Measurements from ENCODE around the gene STARD3.

STARD3 gene

GRCh38 chr17:39621523-39622379 is 15.2 kb upstream of the STARD3 start:
- peak; percentile 71 to 85 (median 74) for DNase-seq (ENCODE audit: low read depth in 3 of 3)

GRCh38 chr17:39622380-39623006 is 14.5 kb upstream of the STARD3 start:
- peak in 2 of 3 donors; percentile 30 to 40 for DNase-seq (ENCODE audit: low read depth in 3 of 3)

- DNase-seq (ENCODE audit: low read depth in 3 of 3) = peak; percentile 74 to 83 (median 78)
These were observed 13.5 kb upstream of the STARD3 start for GRCh38 chr17:39623356-39623950.

- DNase-seq (ENCODE audit: low read depth in 3 of 3) = no peak
These were observed 12.6 kb upstream of the STARD3 start for GRCh38 chr17:39624313-39624712.

GRCh38 chr17:39625198-39625785 is 11.7 kb upstream of the STARD3 start:
- DNase-seq (ENCODE audit: low read depth in 3 of 3) = no peak

- DNase-seq (ENCODE audit: low read depth in 3 of 3) = no peak
These were observed 10.5 kb upstream of the STARD3 start, which contains the start of gene PPP1R1B for GRCh38 chr17:39626171-39627046. Gene PPP1R1B, plus strand, starts transcription at chr17:39626952. Its CDS starts 441 bp downstream, at chr17:39627393.

- DNase-seq (ENCODE audit: low read depth in 3 of 3) = no peak
These were observed 9.8 kb upstream of the STARD3 start for GRCh38 chr17:39627047-39627711.

- DNase-seq (ENCODE audit: low read depth in 3 of 3) = no peak
These were observed 9.0 kb upstream of the STARD3 start for GRCh38 chr17:39627712-39628516.

- no peak for DNase-seq (ENCODE audit: low read depth in 3 of 3)
These were observed 8.1 kb upstream of the STARD3 start for GRCh38 chr17:39628655-39629493.

GRCh38 chr17:39629494-39629880 is 7.5 kb upstream of the STARD3 start:
- DNase-seq (ENCODE audit: low read depth in 3 of 3) = no peak

GRCh38 chr17:39629898-39630297 is 7.0 kb upstream of the STARD3 start:
- DNase-seq (ENCODE audit: low read depth in 3 of 3) = no peak

- no peak for DNase-seq (ENCODE audit: low read depth in 3 of 3)
These were observed 5.5 kb upstream of the STARD3 start for GRCh38 chr17:39631403-39631802.

- DNase-seq (ENCODE audit: low read depth in 3 of 3) = no peak
These were observed 4.6 kb upstream of the STARD3 start for GRCh38 chr17:39632153-39632941.

- DNase-seq (ENCODE audit: low read depth in 3 of 3) = no peak
These were observed 3.3 kb upstream of the STARD3 start for GRCh38 chr17:39633570-39634183.

- DNase-seq (ENCODE audit: low read depth in 3 of 3) = no peak
These were observed 2.5 kb upstream of the STARD3 start for GRCh38 chr17:39634384-39634871.

- DNase-seq (ENCODE audit: low read depth in 3 of 3) = no peak
These were observed 1.2 kb upstream of the STARD3 start for GRCh38 chr17:39635614-39636176.

- no peak for DNase-seq (ENCODE audit: low read depth in 3 of 3)
These were observed 387 bp upstream of the STARD3 start for GRCh38 chr17:39636587-39636926.

Data from stimulated activated CD4-positive, alpha-beta T cell treated with anti-CD3 and anti-CD28 coated beads, TNF-alpha, amount 100 ng/mL, for 48 hours (primary cell).